Measurements from ENCODE around the gene ZNF101. TPM values are rescaled to one million over a fixed set of nuclear protein-coding genes. Genes with fewer than 3 reads are reported as not detected.
A peak's percentile ranks its signal among the peaks of the same experiment; 100 is the strongest.
"Not testable (repeated sequence)": the region's sequence is repeated elsewhere in the genome, so short reads cannot be mapped to it uniquely, and the experiment has no call there.

ZNF101 gene
- total RNA-seq, 3 donors from 2014 or later, result 11.4 to 15.6 (median 14.6) TPM

GRCh38 chr19:19661141-19661674, 7.4 kb upstream of the ZNF101 start:
- H3K36me3 ChIP-seq (ENCODE audit: low read depth), result peaks cover 8% of the 10 kb centered on the region
- ATAC-seq, result no peak
- peak in 2 of 3 donors; percentile 29 to 49 for DNase-seq
- TF ChIP-seq, protein P1, sequence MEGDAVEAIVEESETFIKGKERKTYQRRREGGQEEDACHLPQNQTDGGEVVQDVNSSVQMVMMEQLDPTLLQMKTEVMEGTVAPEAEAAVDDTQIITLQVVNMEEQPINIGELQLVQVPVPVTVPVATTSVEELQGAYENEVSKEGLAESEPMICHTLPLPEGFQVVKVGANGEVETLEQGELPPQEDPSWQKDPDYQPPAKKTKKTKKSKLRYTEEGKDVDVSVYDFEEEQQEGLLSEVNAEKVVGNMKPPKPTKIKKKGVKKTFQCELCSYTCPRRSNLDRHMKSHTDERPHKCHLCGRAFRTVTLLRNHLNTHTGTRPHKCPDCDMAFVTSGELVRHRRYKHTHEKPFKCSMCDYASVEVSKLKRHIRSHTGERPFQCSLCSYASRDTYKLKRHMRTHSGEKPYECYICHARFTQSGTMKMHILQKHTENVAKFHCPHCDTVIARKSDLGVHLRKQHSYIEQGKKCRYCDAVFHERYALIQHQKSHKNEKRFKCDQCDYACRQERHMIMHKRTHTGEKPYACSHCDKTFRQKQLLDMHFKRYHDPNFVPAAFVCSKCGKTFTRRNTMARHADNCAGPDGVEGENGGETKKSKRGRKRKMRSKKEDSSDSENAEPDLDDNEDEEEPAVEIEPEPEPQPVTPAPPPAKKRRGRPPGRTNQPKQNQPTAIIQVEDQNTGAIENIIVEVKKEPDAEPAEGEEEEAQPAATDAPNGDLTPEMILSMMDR (IDR thresholded peaks at IDR 0.05), result no peak
- no peaks in the 10 kb centered on the region for H3K9me3 ChIP-seq
- H3K4me3 ChIP-seq, result no peak overlapping the region
- intact Hi-C loops (cut with DNase I, micrococcal nuclease), result no loop called here
- H3K4me1 ChIP-seq (ENCODE audit: low read depth), result peaks cover 9% of the 10 kb centered on the region

- ATAC-seq, result no peak
Observed at GRCh38 chr19:19661675-19662251, 6.9 kb upstream of the ZNF101 start.

GRCh38 chr19:19662344-19662743, 6.3 kb upstream of the ZNF101 start:
- intact Hi-C loops (cut with DNase I, micrococcal nuclease), result no loop called here
- H3K4me1 ChIP-seq (ENCODE audit: low read depth), result peaks cover 9% of the 10 kb centered on the region
- DNase-seq (peak in 1 of 3 donors; percentile 22), ATAC-seq (no peak)
- H3K36me3 ChIP-seq (ENCODE audit: low read depth), result peaks cover 8% of the 10 kb centered on the region
- no peaks in the 10 kb centered on the region for H3K9me3 ChIP-seq
- H3K4me3 ChIP-seq, result no peak overlapping the region
- TF ChIP-seq, protein P1 (IDR thresholded peaks at IDR 0.05), result no peak

More at GRCh38 chr19:19661675-19662251, 6.9 kb upstream of the ZNF101 start:
- Histone ChIP-seq H3K36me3 (ENCODE audit: low read depth) (peaks cover 8% of the 10 kb centered on the region), H3K4me3 (no peak overlapping the region), H3K9me3 (no peaks in the 10 kb centered on the region), H3K4me1 (ENCODE audit: low read depth) (peaks cover 9% of the 10 kb centered on the region)
- intact Hi-C loops (cut with DNase I, micrococcal nuclease), result no loop called here
- TF ChIP-seq, protein P1 (IDR thresholded peaks at IDR 0.05), result no peak
- peak; percentile 25 to 56 (median 29) for DNase-seq

GRCh38 chr19:19662871-19663255, 5.8 kb upstream of the ZNF101 start:
- ATAC-seq (no peak), DNase-seq (no peak)
- Histone ChIP-seq H3K4me3 (peak overlapping the region; percentile 94), H3K36me3 (ENCODE audit: low read depth) (peaks cover 8% of the 10 kb centered on the region), H3K9me3 (no peaks in the 10 kb centered on the region), H3K4me1 (ENCODE audit: low read depth) (peaks cover 9% of the 10 kb centered on the region)
- intact Hi-C loops (cut with DNase I, micrococcal nuclease), result no loop called here
- TF ChIP-seq, protein P1 (IDR thresholded peaks at IDR 0.05), result no peak

DNA sequence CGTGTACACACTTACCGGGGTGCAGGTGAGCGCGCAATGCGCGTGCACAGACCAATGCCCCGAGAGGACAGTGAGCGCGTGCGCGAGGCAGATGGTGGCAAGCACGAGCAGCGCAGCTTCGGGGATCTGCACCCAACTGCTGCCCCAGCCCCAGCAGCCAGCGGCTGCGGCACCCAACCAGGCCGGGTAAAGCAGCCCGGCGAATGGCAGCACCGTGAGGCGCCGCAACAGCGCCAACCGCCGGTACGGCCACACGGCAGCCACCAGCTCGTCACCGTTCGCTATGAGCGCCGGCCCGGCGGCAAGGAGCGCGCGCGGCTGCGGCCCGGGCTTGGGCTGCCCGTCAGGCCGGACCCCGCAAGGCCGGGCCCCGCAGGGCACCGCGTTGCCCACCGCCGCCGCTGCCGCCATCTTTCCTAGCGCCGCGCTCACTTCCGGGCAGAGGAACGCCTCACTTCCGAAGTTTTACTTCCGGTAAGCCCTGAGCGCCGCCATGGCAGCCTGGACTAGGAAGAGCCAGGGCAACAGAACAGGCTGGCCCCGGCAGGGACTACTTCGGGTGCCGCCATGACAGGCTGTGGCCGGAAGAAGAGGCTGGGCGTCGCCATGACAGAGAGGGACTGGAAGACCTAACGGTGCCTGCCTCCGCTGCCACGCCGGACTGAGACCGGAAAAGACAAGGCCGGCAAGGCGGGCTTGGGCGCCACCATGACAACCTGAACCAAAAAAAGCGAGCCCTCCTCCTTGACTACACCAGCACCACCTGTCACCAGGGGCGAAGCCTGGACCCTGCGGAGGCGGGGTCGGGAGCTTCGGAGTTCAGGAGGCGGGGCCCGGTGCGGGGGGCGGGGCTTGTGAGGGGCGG, 5.2 kb upstream of the ZNF101 start, which contains the start of gene ATP13A1:
Gene ATP13A1, minus strand, starts transcription at position 421 of the 865 bp plus-strand sequence. Its CDS starts 10 bp downstream, at position 411.
- Histone ChIP-seq H3K4me1 (ENCODE audit: low read depth) (peaks cover 9% of the 10 kb centered on the region), H3K36me3 (ENCODE audit: low read depth) (peaks cover 3% of the 10 kb centered on the region), H3K4me3 (peak within 1 kb of the TSS; percentile 94), H3K9me3 (no peaks in the 10 kb centered on the region)
- ATAC-seq (peak; percentile 90), DNase-seq (peak; percentile 94 to 99 (median 96))
- TF ChIP-seq, protein P1 (IDR thresholded peaks at IDR 0.05), result peak; percentile 13
- intact Hi-C loops (cut with DNase I, micrococcal nuclease), result no loop called here

DNA sequence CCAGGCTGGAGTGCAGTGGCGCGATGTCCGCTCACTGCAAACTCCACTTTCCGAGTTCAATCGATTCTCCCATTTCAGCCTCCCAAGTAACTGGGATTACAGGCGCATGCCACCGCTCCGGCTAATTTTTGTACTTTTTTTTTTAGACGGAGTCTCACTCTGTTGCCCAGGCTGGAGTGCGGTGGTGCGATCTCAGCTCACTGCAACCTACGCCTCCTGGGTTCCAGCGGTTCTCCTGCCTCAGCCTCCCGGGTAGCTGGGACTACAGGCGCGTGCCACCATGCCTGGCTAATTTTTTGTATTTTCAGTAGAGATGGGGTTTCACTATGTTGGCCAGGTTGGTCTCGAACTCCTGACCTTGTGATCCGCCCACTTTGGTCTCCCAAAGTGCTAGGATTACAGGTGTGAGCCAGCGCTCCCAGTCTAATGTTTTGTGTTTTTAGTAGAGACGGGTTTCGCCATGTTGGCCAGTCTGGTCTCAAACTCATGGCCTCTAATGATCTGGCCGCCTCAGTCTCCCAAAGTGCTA, 3.2 kb upstream of the ZNF101 start:
- ATAC-seq; intact Hi-C loops (cut with DNase I, micrococcal nuclease); H3K36me3 ChIP-seq (ENCODE audit: low read depth); H3K9me3 ChIP-seq; H3K4me3 ChIP-seq: not testable (repeated sequence)
- H3K4me1 ChIP-seq (ENCODE audit: low read depth), result peaks cover 15% of the 10 kb centered on the region
- peak in 1 of 3 donors; percentile 17 for DNase-seq
